Activated CD8-positive, alpha-beta memory T cell treated with anti-CD3 and anti-CD28 coated beads for 4 hours (primary cell): Measurements from ENCODE around the gene RANBP17.

Experiments
- DNase-seq, 2 donors: peaks; one replicate each; pipeline ENCODE4 v3.0.0-alpha.2; 2020; ENCODE audit warnings: low read depth in 2 of 2

RANBP17 gene

GRCh38 chr5:171299228-171299627 lies 437.4 kb downstream of the RANBP17 start:
- DNase-seq, result no peak

GRCh38 chr5:171299851-171300250 lies 438.0 kb downstream of the RANBP17 start:
- no peak for DNase-seq

GRCh38 chr5:171300358-171300757 lies 438.5 kb downstream of the RANBP17 start:
- no peak for DNase-seq

GRCh38 chr5:171306166-171306565 lies 444.3 kb downstream of the RANBP17 start:
- DNase-seq, result no peak

- DNase-seq, result no peak
Measured at GRCh38 chr5:171306781-171307591, 445.2 kb downstream of the RANBP17 start.

- DNase-seq, result no peak
Measured at GRCh38 chr5:171307789-171308452, 446.1 kb downstream of the RANBP17 start.

- no peak for DNase-seq
Measured at GRCh38 chr5:171308453-171309275, 446.8 kb downstream of the RANBP17 start, which contains the start of gene TLX3. TLX3 (plus strand) TSS chr5:171309248; CDS start chr5:171309366, 118 bp downstream.

GRCh38 chr5:171309276-171310211 lies 447.7 kb downstream of the RANBP17 start:
- DNase-seq, result no peak

- no peak for DNase-seq
Measured at GRCh38 chr5:171310212-171310818, 448.5 kb downstream of the RANBP17 start.

- no peak for DNase-seq
Measured at GRCh38 chr5:171310819-171311321, 449.1 kb downstream of the RANBP17 start.

GRCh38 chr5:171311322-171312077 lies 449.7 kb downstream of the RANBP17 start:
- no peak for DNase-seq

- DNase-seq, result no peak
Measured at GRCh38 chr5:171312129-171312974, 450.5 kb downstream of the RANBP17 start.

GRCh38 chr5:171313481-171314206 lies 451.8 kb downstream of the RANBP17 start:
- DNase-seq, result no peak

- DNase-seq, result no peak
Measured at GRCh38 chr5:171314728-171315385, 453.0 kb downstream of the RANBP17 start.

GRCh38 chr5:171315386-171315891 lies 453.6 kb downstream of the RANBP17 start:
- DNase-seq, result no peak

GRCh38 chr5:171315925-171316257 lies 454.1 kb downstream of the RANBP17 start:
- no peak for DNase-seq
